PC-9 (cell line): ENCODE results near the gene CHPF2.

Experiments
- CTCF ChIP-seq: fragments of 200-600 bp; sonication (generic); conservative IDR thresholded peaks from 2 replicates; pipeline ENCODE4 v1.6.1; 2017; ENCODE audit warnings: mixed run types, antibody characterized with exemption, mild to moderate bottlenecking, moderate library complexity
- EZH2 ChIP-seq: fragments of 200-600 bp; sonication (generic); IDR thresholded peaks from 2 replicates; pipeline ENCODE4 v1.8.0; 2017; ENCODE audit warnings: antibody characterized with exemption, low read depth

DNA sequence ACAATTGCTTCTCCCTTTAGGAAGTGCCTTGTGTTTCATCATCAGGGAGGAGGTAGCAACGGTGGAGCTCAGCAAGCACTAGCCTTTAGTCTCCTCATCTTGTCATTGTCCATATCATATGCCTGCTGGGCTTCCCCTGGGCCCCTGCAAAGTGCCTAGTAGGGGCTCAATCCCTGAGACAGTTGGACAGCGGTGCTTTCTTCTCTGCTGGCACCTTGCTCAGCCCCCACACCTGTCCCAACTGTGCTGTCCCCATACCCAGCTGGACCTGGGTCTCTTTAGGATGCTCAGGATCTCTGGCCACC is 10.7 kb downstream of the CHPF2 start:
- TF ChIP-seq CTCF (no peak), EZH2 (no peak)
